RWPE2 (cell line): ENCODE measurements around the gene ANKRD18A.

Experiments used
- ATAC-seq: fragments of 200-7000 bp; cut with Tn5 transposase; 3 replicates; pipeline ENCODE4 v1.9.1; 2021; ENCODE audit warnings: low read depth
- DNase-seq: peaks from one replicate; pipeline ENCODE4 v3.0.0-alpha.2; 2020; ENCODE audit warnings: low spot score
- H3K27ac ChIP-seq: fragments of 450-650 bp; 2 replicates; pipeline ENCODE4 v1.5.1; 2017; ENCODE audit warnings: mild to moderate bottlenecking; ENCODE audit not compliant: poor library complexity, severe bottlenecking
- H3K27me3 ChIP-seq: fragments of 250-450 bp; sonication (Bioruptor Pico); 2 replicates; pipeline ENCODE4 v1.5.1; 2021; ENCODE audit warnings: mild to moderate bottlenecking, moderate library complexity; ENCODE audit not compliant: insufficient read depth, poor library complexity, severe bottlenecking
- H3K36me3 ChIP-seq: fragments of 250-450 bp; sonication (Bioruptor Pico); 2 replicates; pipeline ENCODE4 v1.5.1; 2020; ENCODE audit warnings: low read depth, mild to moderate bottlenecking, moderate library complexity
- H3K4me1 ChIP-seq: fragments of 250-450 bp; sonication (Bioruptor Pico); 2 replicates; pipeline ENCODE4 v1.5.1; 2021; ENCODE audit warnings: mild to moderate bottlenecking, moderate library complexity; ENCODE audit not compliant: insufficient read depth, poor library complexity, severe bottlenecking
- H3K4me3 ChIP-seq: fragments of 250-450 bp; sonication (Bioruptor Pico); 2 replicates; pipeline ENCODE4 v1.5.1; 2021; ENCODE audit warnings: mild to moderate bottlenecking, moderate library complexity; ENCODE audit not compliant: severe bottlenecking
- H3K9me3 ChIP-seq: fragments of 250-450 bp; sonication (Bioruptor Pico); 2 replicates; pipeline ENCODE4 v1.5.1; 2021; ENCODE audit warnings: mild to moderate bottlenecking, moderate library complexity; ENCODE audit not compliant: severe bottlenecking
- TF ChIP-seq, protein P1 (sequence below): fragments of 450-650 bp; IDR thresholded peaks from one replicate; pipeline ENCODE4 v1.5.1; 2017; ENCODE audit warnings: mild to moderate bottlenecking, moderate library complexity; ENCODE audit not compliant: poor library complexity, severe bottlenecking

The ANKRD18A gene

DNA sequence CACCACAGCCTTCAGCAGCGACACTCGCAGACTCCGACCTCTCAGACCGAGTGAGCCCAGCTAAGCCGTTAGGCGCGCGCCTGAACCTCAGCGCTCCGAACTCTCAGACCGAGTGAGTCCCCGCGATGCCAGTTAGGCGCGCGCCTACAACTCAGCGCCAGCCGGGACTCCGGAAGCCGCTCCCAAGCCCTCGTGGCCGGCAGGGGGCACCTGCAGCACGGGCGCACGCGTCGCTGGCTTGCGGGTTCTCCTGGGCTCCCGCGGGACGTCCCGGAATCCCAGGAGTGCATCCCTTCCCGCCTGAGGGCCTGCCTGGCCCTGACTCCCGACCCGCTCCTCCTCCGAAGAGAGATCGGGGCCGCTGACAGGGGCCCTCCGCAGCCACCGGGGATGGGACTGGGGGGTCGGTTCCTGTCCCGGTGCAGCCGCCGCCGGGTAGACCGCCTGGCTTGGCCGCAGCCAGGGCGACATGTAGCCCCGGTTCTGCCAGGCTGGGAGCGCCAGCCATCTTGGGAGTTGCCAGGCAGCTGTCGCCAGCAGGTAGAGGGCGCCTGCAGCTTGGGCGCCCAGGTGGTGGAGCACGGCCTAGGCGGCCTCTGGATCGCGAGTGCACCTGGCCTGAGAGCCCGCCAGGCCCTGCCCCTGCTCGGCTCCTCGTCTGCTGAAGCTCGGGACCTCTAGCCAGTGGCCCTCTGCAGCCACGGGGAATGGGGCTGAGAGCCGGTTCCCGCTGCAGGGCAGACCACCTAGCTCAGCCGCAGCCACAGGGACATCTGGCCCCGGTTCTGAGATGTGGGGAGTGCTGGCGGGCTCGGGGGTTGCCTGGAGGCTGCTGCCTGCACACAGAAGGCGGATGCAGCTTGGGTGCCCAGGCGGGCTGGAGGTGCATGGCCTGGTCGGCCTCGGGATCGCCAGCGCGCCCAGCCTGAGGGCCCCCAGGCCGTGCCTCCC is at the start of gene ANKRD18A:
Gene ANKRD18A, minus strand, starts transcription at position 114 of the 951 bp plus-strand sequence. CDS start 311 bp downstream, outside the sequence.
- TF ChIP-seq, protein P1, sequence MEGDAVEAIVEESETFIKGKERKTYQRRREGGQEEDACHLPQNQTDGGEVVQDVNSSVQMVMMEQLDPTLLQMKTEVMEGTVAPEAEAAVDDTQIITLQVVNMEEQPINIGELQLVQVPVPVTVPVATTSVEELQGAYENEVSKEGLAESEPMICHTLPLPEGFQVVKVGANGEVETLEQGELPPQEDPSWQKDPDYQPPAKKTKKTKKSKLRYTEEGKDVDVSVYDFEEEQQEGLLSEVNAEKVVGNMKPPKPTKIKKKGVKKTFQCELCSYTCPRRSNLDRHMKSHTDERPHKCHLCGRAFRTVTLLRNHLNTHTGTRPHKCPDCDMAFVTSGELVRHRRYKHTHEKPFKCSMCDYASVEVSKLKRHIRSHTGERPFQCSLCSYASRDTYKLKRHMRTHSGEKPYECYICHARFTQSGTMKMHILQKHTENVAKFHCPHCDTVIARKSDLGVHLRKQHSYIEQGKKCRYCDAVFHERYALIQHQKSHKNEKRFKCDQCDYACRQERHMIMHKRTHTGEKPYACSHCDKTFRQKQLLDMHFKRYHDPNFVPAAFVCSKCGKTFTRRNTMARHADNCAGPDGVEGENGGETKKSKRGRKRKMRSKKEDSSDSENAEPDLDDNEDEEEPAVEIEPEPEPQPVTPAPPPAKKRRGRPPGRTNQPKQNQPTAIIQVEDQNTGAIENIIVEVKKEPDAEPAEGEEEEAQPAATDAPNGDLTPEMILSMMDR = peak; percentile 91
- DNase-seq (peak; percentile 92), ATAC-seq (peak; percentile 85)
- H3K9me3 ChIP-seq = no peaks in the 10 kb centered on the region
- H3K36me3 ChIP-seq = peaks cover 7% of the 10 kb centered on the region; the same call in 1 of the 2 replicates
- peak within 1 kb of the TSS; percentile 62 for H3K27ac ChIP-seq
- no peaks in the 10 kb centered on the region for H3K4me1 ChIP-seq
- peak within 1 kb of the TSS; percentile 53 for H3K4me3 ChIP-seq
- no peaks in the 10 kb centered on the region for H3K27me3 ChIP-seq

DNA sequence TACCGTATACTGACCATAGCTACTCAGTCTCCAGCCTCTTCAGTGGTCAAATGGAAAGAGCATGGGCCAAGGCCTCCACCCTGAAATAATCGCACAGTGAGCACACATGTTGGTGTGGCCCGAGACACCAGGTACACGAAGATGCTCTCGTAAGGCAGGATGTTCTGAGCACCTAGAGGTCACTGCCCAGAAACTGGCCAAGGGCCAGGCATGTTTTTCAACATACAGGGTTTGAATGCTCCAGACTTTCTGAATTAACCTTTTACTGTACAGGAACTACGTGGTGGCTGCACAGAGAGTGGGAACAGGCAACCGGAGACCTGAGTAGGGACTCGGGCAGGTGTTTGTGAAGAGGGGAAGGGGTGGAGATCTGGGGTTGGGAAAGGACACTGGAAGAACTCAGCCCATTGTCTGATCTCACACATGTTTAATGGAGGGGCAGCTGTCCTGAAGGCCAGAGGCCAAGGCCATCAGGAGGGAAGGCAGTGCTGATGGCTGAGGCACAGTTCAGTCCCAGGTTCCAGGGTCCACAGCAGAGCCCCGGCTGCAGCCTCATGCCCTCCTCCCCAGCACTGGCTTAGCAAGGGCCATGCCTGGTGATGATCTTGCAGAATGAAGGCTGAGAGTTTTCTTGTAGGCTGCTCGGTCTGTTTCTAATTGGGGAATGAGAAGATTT is 48.5 kb upstream of the ANKRD18A start:
- Histone ChIP-seq H3K27ac (no peak overlapping the region), H3K36me3 (no peaks in the 10 kb centered on the region), H3K4me3 (no peak overlapping the region), H3K4me1 (no peaks in the 10 kb centered on the region), H3K27me3 (no peaks in the 10 kb centered on the region), H3K9me3 (no peaks in the 10 kb centered on the region)
- TF ChIP-seq, protein P1 = no peak
- ATAC-seq = no peak
- no peak for DNase-seq

DNA sequence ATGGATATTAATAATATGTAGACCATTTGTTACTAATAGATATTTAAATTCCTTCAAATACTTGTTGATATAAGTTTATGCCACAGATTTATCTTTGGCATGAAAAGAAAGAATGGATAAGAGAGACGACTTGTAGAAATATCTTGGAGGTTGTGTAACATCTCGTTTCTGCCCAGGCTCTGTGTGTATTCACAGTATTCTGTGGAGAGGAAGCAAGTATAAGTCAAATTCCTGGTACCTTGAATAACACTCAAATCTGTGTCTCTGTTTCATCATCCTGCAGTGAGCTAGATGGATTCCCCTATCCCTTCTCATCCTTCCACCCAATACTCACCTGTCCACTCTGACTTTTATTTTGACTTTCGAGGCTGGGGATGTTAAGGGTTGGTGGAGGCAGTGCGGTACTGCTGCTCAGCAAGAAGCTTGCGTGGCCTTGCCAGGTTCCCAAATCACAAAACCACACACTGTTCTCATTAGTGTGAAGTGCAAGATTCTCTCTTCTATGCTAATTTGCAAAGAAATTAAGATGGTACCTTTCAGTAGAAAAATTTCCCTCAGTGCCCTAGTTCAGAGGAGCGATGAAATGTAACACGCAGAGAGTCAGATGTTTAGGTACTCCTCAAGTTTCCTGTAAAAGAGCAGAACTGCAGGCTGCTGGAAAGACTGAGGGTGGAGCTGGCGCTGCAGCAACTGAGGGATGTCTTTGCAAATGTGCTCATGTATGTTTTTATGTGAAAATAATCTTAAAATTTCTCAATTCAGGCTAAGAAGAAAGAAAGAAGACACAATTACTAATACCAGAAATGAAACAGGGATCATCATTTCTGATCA is 42.6 kb upstream of the ANKRD18A start:
- ATAC-seq = no peak
- Histone ChIP-seq H3K4me1 (no peaks in the 10 kb centered on the region), H3K9me3 (no peaks in the 10 kb centered on the region), H3K27me3 (no peaks in the 10 kb centered on the region), H3K27ac (no peak overlapping the region), H3K36me3 (no peaks in the 10 kb centered on the region), H3K4me3 (no peak overlapping the region)
- no peak for DNase-seq
- TF ChIP-seq, protein P1 = peak; percentile 71

DNA sequence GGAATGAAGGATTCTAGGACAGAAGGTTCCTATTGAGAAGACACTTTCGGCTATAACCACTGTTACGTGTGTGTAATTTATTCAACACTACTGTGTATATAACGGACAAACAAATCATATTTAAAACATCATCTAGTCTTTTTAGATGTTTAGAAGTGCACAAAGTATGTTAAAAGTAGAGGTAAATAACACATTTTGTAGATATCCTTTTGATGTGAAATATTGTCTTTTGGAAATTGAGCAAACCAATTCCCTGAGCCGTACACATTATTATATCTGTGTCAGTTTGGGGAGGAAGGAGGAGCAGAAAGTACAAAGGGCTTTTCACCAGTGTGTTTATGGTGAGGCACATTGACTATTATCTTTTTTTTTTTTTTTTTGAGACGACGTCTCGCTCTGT is 39.1 kb upstream of the ANKRD18A start:
- TF ChIP-seq, protein P1 = no peak
- Histone ChIP-seq H3K4me3 (no peak overlapping the region), H3K27me3 (no peaks in the 10 kb centered on the region), H3K4me1 (no peaks in the 10 kb centered on the region), H3K27ac (no peak overlapping the region), H3K9me3 (no peaks in the 10 kb centered on the region), H3K36me3 (no peaks in the 10 kb centered on the region)
- DNase-seq (no peak), ATAC-seq (no peak)
